ENCODE results near the gene ACSBG1.

Gene ACSBG1

GRCh38 chr15:78167227-78167888 is 67.0 kb downstream of the ACSBG1 start:
- TF ChIP-seq, protein P1, sequence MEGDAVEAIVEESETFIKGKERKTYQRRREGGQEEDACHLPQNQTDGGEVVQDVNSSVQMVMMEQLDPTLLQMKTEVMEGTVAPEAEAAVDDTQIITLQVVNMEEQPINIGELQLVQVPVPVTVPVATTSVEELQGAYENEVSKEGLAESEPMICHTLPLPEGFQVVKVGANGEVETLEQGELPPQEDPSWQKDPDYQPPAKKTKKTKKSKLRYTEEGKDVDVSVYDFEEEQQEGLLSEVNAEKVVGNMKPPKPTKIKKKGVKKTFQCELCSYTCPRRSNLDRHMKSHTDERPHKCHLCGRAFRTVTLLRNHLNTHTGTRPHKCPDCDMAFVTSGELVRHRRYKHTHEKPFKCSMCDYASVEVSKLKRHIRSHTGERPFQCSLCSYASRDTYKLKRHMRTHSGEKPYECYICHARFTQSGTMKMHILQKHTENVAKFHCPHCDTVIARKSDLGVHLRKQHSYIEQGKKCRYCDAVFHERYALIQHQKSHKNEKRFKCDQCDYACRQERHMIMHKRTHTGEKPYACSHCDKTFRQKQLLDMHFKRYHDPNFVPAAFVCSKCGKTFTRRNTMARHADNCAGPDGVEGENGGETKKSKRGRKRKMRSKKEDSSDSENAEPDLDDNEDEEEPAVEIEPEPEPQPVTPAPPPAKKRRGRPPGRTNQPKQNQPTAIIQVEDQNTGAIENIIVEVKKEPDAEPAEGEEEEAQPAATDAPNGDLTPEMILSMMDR (conservative IDR thresholded peaks at IDR 0.05; ENCODE audit: low read length): no peak
- no peak overlapping the region for H3K4me3 ChIP-seq (ENCODE audit: low read length)
- DNase-seq (ENCODE audit: low read depth): no peak

DNA sequence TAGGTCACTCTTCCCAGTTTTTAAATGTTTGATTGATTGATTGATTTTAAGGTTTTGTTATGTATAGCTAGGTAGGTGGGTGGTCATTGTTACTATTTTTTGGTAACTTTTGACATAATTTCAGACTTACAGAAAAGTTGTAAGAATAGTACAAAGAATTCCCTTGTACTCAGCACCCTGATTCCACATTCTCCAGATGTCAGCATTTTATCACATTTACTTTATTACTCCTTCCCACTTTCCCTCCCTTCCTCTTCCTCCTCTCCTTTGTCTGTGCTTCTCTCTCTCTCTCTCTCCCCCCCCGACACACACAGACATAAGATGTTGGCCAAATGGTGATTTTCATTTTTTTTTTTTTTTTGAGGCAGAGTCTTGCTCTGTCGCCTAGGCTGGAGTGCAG is 70.4 kb downstream of the ACSBG1 start:
- H3K4me3 ChIP-seq (ENCODE audit: low read length): no peak overlapping the region
- TF ChIP-seq, protein P1 (conservative IDR thresholded peaks at IDR 0.05; ENCODE audit: low read length): no peak
- DNase-seq (ENCODE audit: low read depth): no peak

DNA sequence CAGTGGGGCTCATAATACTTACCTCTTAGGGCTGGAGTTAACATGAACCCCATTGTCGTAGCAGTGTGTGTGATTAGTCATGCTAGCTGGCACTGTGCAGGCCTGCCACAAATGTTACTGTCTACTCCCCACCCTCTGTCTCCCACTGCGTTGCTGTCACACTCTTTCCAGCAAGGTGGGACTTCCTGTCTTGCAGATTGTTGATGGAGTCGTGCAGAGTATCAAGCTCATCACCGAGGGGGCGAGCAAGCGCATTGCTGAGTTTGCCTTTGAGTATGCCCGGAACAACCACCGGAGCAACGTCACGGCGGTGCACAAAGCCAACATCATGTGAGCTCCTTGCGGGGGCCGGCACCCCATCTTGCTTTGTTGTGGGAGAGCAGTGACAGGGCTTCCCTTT is 72.3 kb downstream of the ACSBG1 start:
- TF ChIP-seq, protein P1 (conservative IDR thresholded peaks at IDR 0.05; ENCODE audit: low read length): no peak
- no peak overlapping the region for H3K4me3 ChIP-seq (ENCODE audit: low read length)
- no peak for DNase-seq (ENCODE audit: low read depth)

GRCh38 chr15:78159395-78159794 is 75.0 kb downstream of the ACSBG1 start:
- DNase-seq (ENCODE audit: low read depth): no peak
- no peak overlapping the region for H3K4me3 ChIP-seq (ENCODE audit: low read length)
- TF ChIP-seq, protein P1 (conservative IDR thresholded peaks at IDR 0.05; ENCODE audit: low read length): no peak

DNA sequence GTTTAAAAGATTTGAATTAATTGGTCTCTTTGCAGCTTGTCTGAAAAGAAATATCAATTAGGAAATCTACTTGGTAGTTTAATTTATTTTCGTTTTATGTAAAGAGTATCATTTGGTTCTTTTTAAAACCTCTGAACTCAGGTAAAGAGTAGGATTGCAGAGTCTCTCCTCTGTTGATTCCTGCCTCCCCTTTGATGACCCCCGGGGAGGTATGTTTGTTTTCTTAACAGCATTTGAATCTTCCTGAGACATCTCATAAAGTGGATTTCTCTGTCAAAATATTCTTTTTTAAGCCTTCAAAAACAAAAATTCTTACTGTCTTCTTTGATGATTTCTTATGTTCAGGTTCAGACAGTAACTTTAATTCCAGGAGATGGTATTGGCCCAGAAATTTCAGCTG is 77.2 kb downstream of the ACSBG1 start:
- H3K4me3 ChIP-seq (ENCODE audit: low read length): no peak overlapping the region
- DNase-seq (ENCODE audit: low read depth): no peak
- TF ChIP-seq, protein P1 (conservative IDR thresholded peaks at IDR 0.05; ENCODE audit: low read length): no peak

- no peak overlapping the region for H3K4me3 ChIP-seq (ENCODE audit: low read length)
- DNase-seq (ENCODE audit: low read depth): no peak
- TF ChIP-seq, protein P1 (conservative IDR thresholded peaks at IDR 0.05; ENCODE audit: low read length): no peak
These were observed 77.7 kb downstream of the ACSBG1 start for GRCh38 chr15:78156653-78157052.

GRCh38 chr15:78155355-78155939 is 78.9 kb downstream of the ACSBG1 start:
- DNase-seq (ENCODE audit: low read depth): no peak
- H3K4me3 ChIP-seq (ENCODE audit: low read length): no peak overlapping the region
- TF ChIP-seq, protein P1 (conservative IDR thresholded peaks at IDR 0.05; ENCODE audit: low read length): no peak
